ENCODE measurements around the gene IL1R1.
"Not testable (repeated sequence)": the region's sequence is repeated elsewhere in the genome, so short reads cannot be mapped to it uniquely, and the experiment has no call there.

- TF ChIP-seq EZH2 (IDR thresholded peaks at IDR 0.05; ENCODE audit: borderline replicate concordance, low read length) = not testable (repeated sequence)
- TF ChIP-seq, protein P1, sequence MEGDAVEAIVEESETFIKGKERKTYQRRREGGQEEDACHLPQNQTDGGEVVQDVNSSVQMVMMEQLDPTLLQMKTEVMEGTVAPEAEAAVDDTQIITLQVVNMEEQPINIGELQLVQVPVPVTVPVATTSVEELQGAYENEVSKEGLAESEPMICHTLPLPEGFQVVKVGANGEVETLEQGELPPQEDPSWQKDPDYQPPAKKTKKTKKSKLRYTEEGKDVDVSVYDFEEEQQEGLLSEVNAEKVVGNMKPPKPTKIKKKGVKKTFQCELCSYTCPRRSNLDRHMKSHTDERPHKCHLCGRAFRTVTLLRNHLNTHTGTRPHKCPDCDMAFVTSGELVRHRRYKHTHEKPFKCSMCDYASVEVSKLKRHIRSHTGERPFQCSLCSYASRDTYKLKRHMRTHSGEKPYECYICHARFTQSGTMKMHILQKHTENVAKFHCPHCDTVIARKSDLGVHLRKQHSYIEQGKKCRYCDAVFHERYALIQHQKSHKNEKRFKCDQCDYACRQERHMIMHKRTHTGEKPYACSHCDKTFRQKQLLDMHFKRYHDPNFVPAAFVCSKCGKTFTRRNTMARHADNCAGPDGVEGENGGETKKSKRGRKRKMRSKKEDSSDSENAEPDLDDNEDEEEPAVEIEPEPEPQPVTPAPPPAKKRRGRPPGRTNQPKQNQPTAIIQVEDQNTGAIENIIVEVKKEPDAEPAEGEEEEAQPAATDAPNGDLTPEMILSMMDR (conservative IDR thresholded peaks at IDR 0.05 in 1 of 2, IDR thresholded peaks at IDR 0.05 in 1 of 2; ENCODE audit: extremely low read depth in 1 of 2, insufficient read depth in 1 of 2, low read depth in 1 of 2, low read length in 2 of 2) = not testable (repeated sequence)
These were observed 40.0 kb upstream of the IL1R1 start for GRCh38 chr2:102102636-102102948.
